A549 treated with ZK216348 at 1 μM for 4 hours (cell line): ENCODE results near the gene CCDC159. TPM values are rescaled to one million over a fixed set of nuclear protein-coding genes. Genes with fewer than 3 reads are reported as not detected.

Experiments used
- total RNA-seq: library from RNA; stranded (reverse); fragments of 200-300 nt; extraction: Qiagen RNA extraction; gene quantifications from 5 replicates; pipeline ENCODE4 v1.2.3, GENCODE V29; 2022; ENCODE audit warnings: low read depth

CCDC159 gene
- total RNA-seq, result 2.5 to 5.1 TPM (median 4.9 TPM) in 5 replicates

GRCh38 chr19:11346104-11346940, at the start of gene CCDC159, which contains the start of gene TMEM205:
CCDC159 (plus strand) TSS chr19:11346519; CDS start chr19:11346607, 88 bp downstream.
TMEM205 (minus strand) TSS chr19:11346268; CDS start chr19:11345619, 649 bp downstream.

GRCh38 chr19:11339254-11340098, 6.8 kb upstream of the CCDC159 start, which contains the start of gene RAB3D:
RAB3D (minus strand) TSS chr19:11339657; CDS start chr19:11337399, 2,258 bp downstream.

GRCh38 chr19:11355160-11356073, 9.1 kb downstream of the CCDC159 start, which contains the start of gene PLPPR2:
PLPPR2 (plus strand) TSS chr19:11355432; CDS start chr19:11357674, 2,242 bp downstream.

GRCh38 chr19:11374433-11375142, 28.3 kb downstream of the CCDC159 start, which contains the start of gene SWSAP1:
SWSAP1 (plus strand) TSS chr19:11374666; CDS start chr19:11374681, 15 bp downstream.

Other genes starting within 250 kb of the CCDC159 start
- 14.2 to 17.8 TPM (median 16.2 TPM) in 5 replicates for gene SPC24, start 190.7 kb upstream of the CCDC159 start, total RNA-seq
- gene KANK2, start 149.0 kb upstream of the CCDC159 start, total RNA-seq, result 34.6 to 59.3 TPM (median 46.8 TPM) in 5 replicates
- gene ANGPTL8, start 106.9 kb upstream of the CCDC159 start, total RNA-seq, result not detected in 5 replicates
- 5.3 to 11.8 TPM (median 9.6 TPM) in 5 replicates for gene DOCK6, start 84.0 kb upstream of the CCDC159 start, total RNA-seq
- not detected in 5 replicates for gene TSPAN16, start 50.4 kb upstream of the CCDC159 start, total RNA-seq
- gene RAB3D, start 6.9 kb upstream of the CCDC159 start, total RNA-seq, result 3.2 to 4.8 TPM (median 3.7 TPM) in 5 replicates
- 85.8 to 127 TPM (median 117 TPM) in 5 replicates for gene TMEM205, start 251 bp upstream of the CCDC159 start, total RNA-seq
- 5.8 to 10.6 TPM (median 9.4 TPM) in 5 replicates for gene PLPPR2, start 8.9 kb downstream of the CCDC159 start, total RNA-seq
- 1.1 to 2.5 TPM (median 2.1 TPM) in 5 replicates for gene SWSAP1, start 28.1 kb downstream of the CCDC159 start, total RNA-seq
- 2.7 to 6.1 TPM (median 4.9 TPM) in 5 replicates for gene EPOR, start 37.8 kb downstream of the CCDC159 start, total RNA-seq
- gene RGL3, start 72.8 kb downstream of the CCDC159 start, total RNA-seq, result 1.7 to 2.7 TPM (median 2.2 TPM) in 5 replicates
- 1.1 to 2.1 TPM (median 1.3 TPM) in 5 replicates for gene ODAD3, start 88.6 kb downstream of the CCDC159 start, total RNA-seq
- 216 to 282 TPM (median 266 TPM) in 5 replicates for gene PRKCSH, start 89.1 kb downstream of the CCDC159 start, total RNA-seq
- gene ELAVL3, start 134.5 kb downstream of the CCDC159 start, total RNA-seq, result 0.05 to 0.19 TPM (median 0.13 TPM) in 3 of 5 replicates, not detected in the others
- gene ZNF653, start 159.3 kb downstream of the CCDC159 start, total RNA-seq, result 2.8 to 4.9 TPM (median 4.0 TPM) in 5 replicates
- 22.5 to 35.8 TPM (median 34.6 TPM) in 5 replicates for gene ECSIT, start 182.6 kb downstream of the CCDC159 start, total RNA-seq
- 0.17 to 0.68 TPM (median 0.42 TPM) in 5 replicates for gene CNN1, start 192.3 kb downstream of the CCDC159 start, total RNA-seq
- 84.5 to 121 TPM (median 104 TPM) in 5 replicates for gene ELOF1, start 212.7 kb downstream of the CCDC159 start, total RNA-seq
- 0.41 TPM in 1 of 5 replicates, not detected in the others for gene ACP5, start 231.1 kb downstream of the CCDC159 start, total RNA-seq